PC-3 (cell line): ENCODE measurements around the gene PPP2R3B. TPM values are rescaled to one million over a fixed set of nuclear protein-coding genes. Genes with fewer than 3 reads are reported as not detected.

ENCODE experiments used
- ATAC-seq: fragments of 200-7000 bp; cut with Tn5 transposase; 2 replicates; pipeline ENCODE4 v1.9.1; 2020; ENCODE audit warnings: mild to moderate bottlenecking, moderate library complexity
- BruUV-seq: library from RNA; stranded (reverse); fragments of 400-500 nt; replicated peaks from 2 replicates; lab custom pipeline; 2021; lab: Mats Ljungman, UMichigan
- CTCF ChIA-PET: fragments of 300-600 bp; sonication (Branson Sonifier 250); formaldehyde crosslinking; loops from one replicate; lab custom pipeline; 2022; ENCODE audit warnings: antibody characterized with exemption; lab: Charles Lee
- POLR2A ChIA-PET: fragments of 300-600 bp; sonication (Branson Sonifier 250); formaldehyde crosslinking; loops from one replicate; lab custom pipeline; 2022; ENCODE audit warnings: antibody characterized with exemption; ENCODE audit not compliant: unreplicated experiment; lab: Charles Lee
- DNase-seq: peaks from one replicate; pipeline ENCODE4 v3.0.0-alpha.2; 2015
- H2AFZ ChIP-seq: fragments of 300-600 bp; sonication (generic); 2 replicates; pipeline ENCODE4 v1.6.0; 2016; ENCODE audit warnings: antibody characterized with exemption, low read length
- H3F3A ChIP-seq: fragments of 300-600 bp; sonication (generic); one replicate; pipeline ENCODE4 v1.6.0; 2017; ENCODE audit warnings: antibody characterized with exemption, low read length, control low read depth, mild to moderate bottlenecking; ENCODE audit not compliant: unreplicated experiment
- H3K27ac ChIP-seq: fragments of 300-600 bp; sonication (generic); 2 replicates; pipeline ENCODE4 v1.5.1; 2016; ENCODE audit warnings: mild to moderate bottlenecking, low read length
- H3K27me3 ChIP-seq: fragments of 300-600 bp; sonication (generic); 2 replicates; pipeline ENCODE4 v1.6.1; 2016; ENCODE audit warnings: low read length, mixed read lengths
- H3K36me3 ChIP-seq: fragments of 300-600 bp; sonication (generic); 2 replicates; pipeline ENCODE4 v1.6.1; 2016; ENCODE audit warnings: low read depth, mixed run types, low read length, mixed read lengths
- H3K4me1 ChIP-seq: fragments of 300-600 bp; sonication (generic); 2 replicates; pipeline ENCODE4 v1.5.1; 2016; ENCODE audit warnings: low read length; ENCODE audit not compliant: insufficient read depth
- H3K4me2 ChIP-seq: fragments of 300-600 bp; sonication (generic); 2 replicates; pipeline ENCODE4 v1.6.0; 2016; ENCODE audit warnings: low read length
- H3K4me3 ChIP-seq: fragments of 300-600 bp; sonication (generic); 2 replicates; pipeline ENCODE4 v1.5.1; 2016; ENCODE audit warnings: mild to moderate bottlenecking, low read length, mixed read lengths
- H3K79me2 ChIP-seq: fragments of 300-600 bp; sonication (generic); 2 replicates; pipeline ENCODE4 v1.6.1; 2017; ENCODE audit warnings: low read length, mixed read lengths
- H3K9ac ChIP-seq: fragments of 300-600 bp; sonication (generic); 2 replicates; pipeline ENCODE4 v1.6.0; 2016; ENCODE audit warnings: mild to moderate bottlenecking, low read length
- H3K9me2 ChIP-seq: fragments of 300-600 bp; sonication (generic); replicated peaks from 2 replicates; pipeline ENCODE4 v1.6.1; 2016; ENCODE audit warnings: mixed run types, low read length, mixed read lengths
- H3K9me3 ChIP-seq: fragments of 300-600 bp; sonication (generic); 2 replicates; pipeline ENCODE4 v1.6.1; 2016; ENCODE audit warnings: low read length, mixed read lengths
- H4K20me1 ChIP-seq: fragments of 300-600 bp; sonication (generic); 2 replicates; pipeline ENCODE4 v1.6.1; 2016; ENCODE audit warnings: low read length, mixed read lengths
- CTCF ChIP-seq: fragments of 300-600 bp; sonication (generic); conservative IDR thresholded peaks from 2 replicates; pipeline ENCODE4 v1.5.1; 2017; ENCODE audit warnings: antibody characterized with exemption, low read depth, mild to moderate bottlenecking, low read length
- EZH2 ChIP-seq: fragments of 300-600 bp; sonication (generic); IDR thresholded peaks from one replicate; pipeline ENCODE4 v1.6.1; 2017; ENCODE audit warnings: antibody characterized with exemption, mild to moderate bottlenecking, low read length; ENCODE audit not compliant: unreplicated experiment
- EZH2phosphoT487 ChIP-seq: fragments of 300-600 bp; sonication (generic); IDR thresholded peaks from 2 replicates; pipeline ENCODE4 v1.6.1; 2018; ENCODE audit warnings: mild to moderate bottlenecking, antibody characterized with exemption, low read length, borderline replicate concordance
- intact Hi-C: fragments of 100-400 bp; cut with micrococcal nuclease; formaldehyde crosslinking; loops from 2 replicates; pipeline ENCODE4 v1.9.0; 2023
- total RNA-seq: library from RNA; depleted of rRNA; stranded (reverse); fragments of >200 nt; gene quantifications from 2 replicates; pipeline ENCODE4 v1.2.3, GENCODE V29; 2014

The PPP2R3B gene
- total RNA-seq, 1 experiment from 2014 or later, result 35.4 TPM

- CTCF ChIA-PET, result no interaction called here
- Histone ChIP-seq H2AFZ (peak overlapping the region; percentile 57; the same call in 1 of the 2 replicates), H3K79me2 (no peaks in the 10 kb centered on the region), H3K27ac (no peak overlapping the region), H3K36me3 (no peaks in the 10 kb centered on the region), H3F3A (no peaks in the 10 kb centered on the region), H3K9ac (peak overlapping the region; percentile 80), H3K9me2 (no peaks in the 10 kb centered on the region), H3K9me3 (no peaks in the 10 kb centered on the region), H3K4me3 (peak overlapping the region; percentile 79), H4K20me1 (no peaks in the 10 kb centered on the region), H3K4me2 (peak overlapping the region; percentile 90), H3K4me1 (0 out of 2 replicates have a peak, but pooled peaks cover 4% of the 10 kb centered on the region), H3K27me3 (no peaks in the 10 kb centered on the region)
- TF ChIP-seq CTCF (no peak), EZH2phosphoT487 (no peak), EZH2 (no peak)
- DNase-seq, result no peak
- ATAC-seq, result no peak
- BruUV-seq, result no TSS peak
- intact Hi-C loops, result loop anchor here (5.0 kb wide), 1 partner anchor 37 kb away; the partner anchor contains the start of gene PLCXD1
- POLR2A ChIA-PET, result no interaction called here
These were observed 67.1 kb downstream of the PPP2R3B start for GRCh38 chrX:319579-320125.

- H3K4me3 ChIP-seq, result peak within 1 kb of the TSS; percentile 79
- intact Hi-C loops, result loop anchor here (5.0 kb wide), 1 partner anchor 37 kb away; the partner anchor contains the start of gene PLCXD1
- H3K9me2 ChIP-seq, result no peaks in the 10 kb centered on the region
- peak within 1 kb of the TSS; percentile 90 for H3K4me2 ChIP-seq
- no peaks in the 10 kb centered on the region for H4K20me1 ChIP-seq
- ATAC-seq (peak; percentile 77), DNase-seq (peak; percentile 97)
- peak within 1 kb of the TSS; percentile 48; the same call in 1 of the 2 replicates for H3K27ac ChIP-seq
- H3K36me3 ChIP-seq, result no peaks in the 10 kb centered on the region
- H3K4me1 ChIP-seq, result 0 out of 2 replicates have a peak, but pooled peaks cover 4% of the 10 kb centered on the region
- TF ChIP-seq EZH2 (no peak), CTCF (no peak), EZH2phosphoT487 (no peak)
- no peaks in the 10 kb centered on the region for H3K79me2 ChIP-seq
- H3K9ac ChIP-seq, result peak within 1 kb of the TSS; percentile 80
- H3K9me3 ChIP-seq, result no peaks in the 10 kb centered on the region
- no peaks in the 10 kb centered on the region for H3K27me3 ChIP-seq
- ChIA-PET POLR2A (no interaction called here), CTCF (no interaction called here)
- BruUV-seq, result TSS peak; percentile 50
- H2AFZ ChIP-seq, result peak within 1 kb of the TSS; percentile 79
- no peaks in the 10 kb centered on the region for H3F3A ChIP-seq
These were observed 67.7 kb downstream of the PPP2R3B start, which contains the start of gene GTPBP6 for GRCh38 chrX:318739-319578. Gene GTPBP6, minus strand, starts transcription at chrX:318796. Its CDS starts 9 bp downstream, at chrX:318787.
